NCI-H187 treated with DMSO at 0.1 percent for 48 hours (cell line): ENCODE data around the gene CFLAR.
"Not testable (repeated sequence)": the region's sequence is repeated elsewhere in the genome, so short reads cannot be mapped to it uniquely, and the experiment has no call there.

ENCODE experiments used
- DNase-seq: peaks from one replicate; lab custom pipeline; 2025; lab: John Stamatoyannopoulos, UW

Gene CFLAR

GRCh38 chr2:201182650-201183364, 66.8 kb downstream of the CFLAR start, which contains the start of gene CASP10:
Gene CASP10 (plus strand): TSS chr2:201183141. CDS start chr2:201185778, 2,637 bp downstream.
- DNase-seq, result no peak

- no peak for DNase-seq
These were observed 67.4 kb downstream of the CFLAR start for GRCh38 chr2:201183365-201183727.

GRCh38 chr2:201183835-201184234, 67.9 kb downstream of the CFLAR start:
- DNase-seq, result not testable (repeated sequence)

- not testable (repeated sequence) for DNase-seq
These were observed 68.3 kb downstream of the CFLAR start for GRCh38 chr2:201184248-201184647.

- no peak for DNase-seq
These were observed 69.9 kb downstream of the CFLAR start for GRCh38 chr2:201185863-201186262.

- DNase-seq, result no peak
These were observed 71.0 kb downstream of the CFLAR start for GRCh38 chr2:201186982-201187381.

- no peak for DNase-seq
These were observed 72.5 kb downstream of the CFLAR start for GRCh38 chr2:201188449-201188848.

GRCh38 chr2:201191132-201191875, 75.3 kb downstream of the CFLAR start:
- no peak for DNase-seq

GRCh38 chr2:201194097-201194496, 78.1 kb downstream of the CFLAR start:
- no peak for DNase-seq

- no peak for DNase-seq
These were observed 79.4 kb downstream of the CFLAR start for GRCh38 chr2:201195331-201195730.

GRCh38 chr2:201196003-201196402, 80.0 kb downstream of the CFLAR start:
- no peak for DNase-seq

- DNase-seq, result no peak
These were observed 80.8 kb downstream of the CFLAR start for GRCh38 chr2:201196803-201197202.

- no peak for DNase-seq
These were observed 81.8 kb downstream of the CFLAR start for GRCh38 chr2:201197781-201198180.

- no peak for DNase-seq
These were observed 83.9 kb downstream of the CFLAR start for GRCh38 chr2:201199847-201200246.

GRCh38 chr2:201200345-201200744, 84.4 kb downstream of the CFLAR start:
- DNase-seq, result no peak

- DNase-seq, result no peak
These were observed 85.4 kb downstream of the CFLAR start for GRCh38 chr2:201201371-201201770.

GRCh38 chr2:201203916-201204654, 88.1 kb downstream of the CFLAR start:
- DNase-seq, result no peak

- no peak for DNase-seq
These were observed 88.9 kb downstream of the CFLAR start for GRCh38 chr2:201204655-201205514.

- DNase-seq, result no peak
These were observed 89.5 kb downstream of the CFLAR start for GRCh38 chr2:201205515-201205849.

GRCh38 chr2:201208563-201209252, 92.7 kb downstream of the CFLAR start:
- no peak for DNase-seq

- DNase-seq, result no peak
These were observed 100.0 kb downstream of the CFLAR start for GRCh38 chr2:201215963-201216362.
